NCI-H1436 treated with DMSO at 0.1 percent for 48 hours (cell line): ENCODE measurements around the gene PIEZO2.

ENCODE experiments used
- DNase-seq: peaks from one replicate; lab custom pipeline; 2025; lab: John Stamatoyannopoulos, UW

Gene PIEZO2

DNA sequence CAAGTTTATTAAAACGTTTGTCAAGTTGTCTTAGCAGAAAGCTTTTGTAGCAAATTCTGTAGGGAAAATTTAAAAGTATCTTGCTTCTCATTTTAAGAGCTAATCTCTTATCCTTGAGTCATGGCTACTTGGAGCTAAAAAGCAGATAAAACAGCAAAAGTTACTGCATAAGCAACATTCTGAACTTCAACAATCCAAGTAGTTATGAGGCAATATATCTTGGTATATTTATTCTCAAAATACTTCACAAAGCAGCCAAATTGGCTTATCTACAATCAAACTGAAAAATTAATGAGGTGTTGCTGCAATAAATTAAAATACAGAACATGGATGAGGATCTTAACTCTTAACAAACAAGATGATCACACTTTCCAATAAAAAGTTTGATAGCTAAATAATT is 306.5 kb downstream of the PIEZO2 start:
- no peak for DNase-seq

DNA sequence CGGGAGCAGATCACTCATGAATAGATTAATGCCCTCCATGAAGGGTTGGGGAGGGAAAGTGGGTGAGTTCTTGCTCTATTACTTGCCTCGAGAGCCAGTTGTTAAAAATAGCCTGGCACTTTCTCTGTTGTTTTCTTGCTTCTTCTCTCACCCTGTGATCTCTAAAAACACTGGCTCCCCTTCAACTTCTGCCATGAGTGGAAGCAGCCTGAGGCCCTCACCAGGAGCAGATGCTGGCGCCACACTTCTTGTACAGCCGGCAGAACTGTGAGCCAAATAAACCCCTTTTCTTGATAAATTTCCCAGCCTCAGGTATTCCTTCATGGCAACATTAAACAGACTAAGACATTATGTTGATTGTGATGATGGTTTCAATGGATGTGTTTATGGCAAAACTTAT is 307.0 kb downstream of the PIEZO2 start:
- DNase-seq = no peak

DNA sequence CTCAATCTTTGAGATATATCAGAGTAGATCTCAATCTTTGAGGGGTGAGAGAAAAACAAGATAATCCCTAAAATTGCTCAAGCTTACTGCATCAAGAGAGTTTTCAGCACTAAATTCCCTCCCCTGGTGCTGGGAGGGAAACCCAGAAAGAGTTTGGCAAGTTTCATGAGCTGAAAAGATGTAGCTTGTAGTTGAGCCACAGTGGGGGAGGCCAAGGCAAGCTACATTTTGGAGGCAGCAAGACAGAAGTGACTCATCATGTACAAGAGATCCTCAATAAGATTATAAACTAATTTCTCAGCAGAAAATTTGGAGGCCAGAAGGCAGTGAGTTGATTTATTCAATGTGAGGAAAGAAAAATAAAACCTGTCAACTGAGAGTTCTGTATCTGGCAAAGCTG is 308.2 kb downstream of the PIEZO2 start:
- DNase-seq = no peak

DNA sequence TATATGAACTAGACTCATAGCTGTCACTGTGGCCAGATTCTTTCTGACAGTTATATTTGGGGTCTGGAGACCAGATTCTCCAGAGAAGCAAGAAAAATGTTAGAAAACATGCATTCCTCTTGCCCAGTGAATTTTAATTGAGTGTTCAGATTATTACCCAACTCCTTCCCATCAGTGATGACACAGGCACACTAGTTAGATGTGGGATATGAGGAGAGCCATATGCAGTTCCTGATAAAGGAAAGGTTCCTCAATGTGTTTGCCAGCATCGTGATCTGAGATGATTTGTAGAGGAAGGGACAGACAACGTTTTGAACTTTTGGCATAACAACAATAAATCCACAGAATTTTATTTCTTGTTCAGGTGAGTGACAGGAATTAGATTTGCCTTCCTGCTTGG is 308.6 kb downstream of the PIEZO2 start:
- no peak for DNase-seq

DNA sequence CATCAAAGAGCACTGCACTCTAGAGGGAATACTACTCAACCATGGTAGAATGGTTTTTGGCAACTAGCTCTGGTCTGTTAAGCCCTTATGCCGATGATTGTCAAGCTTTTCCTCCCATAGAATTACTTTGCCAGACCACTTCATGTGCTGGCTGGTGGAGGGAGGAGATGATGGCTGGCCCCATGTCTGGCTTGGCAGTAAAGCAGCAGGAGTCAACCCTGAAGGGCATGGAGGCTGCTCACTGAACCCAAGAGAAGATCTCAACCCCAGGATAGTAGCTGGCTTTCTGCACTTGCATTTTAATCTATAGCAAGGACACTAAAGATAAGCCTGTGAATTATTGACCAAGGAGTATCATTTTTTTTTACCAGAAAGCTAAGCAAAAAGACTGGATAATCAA is 309.9 kb downstream of the PIEZO2 start:
- no peak for DNase-seq

DNA sequence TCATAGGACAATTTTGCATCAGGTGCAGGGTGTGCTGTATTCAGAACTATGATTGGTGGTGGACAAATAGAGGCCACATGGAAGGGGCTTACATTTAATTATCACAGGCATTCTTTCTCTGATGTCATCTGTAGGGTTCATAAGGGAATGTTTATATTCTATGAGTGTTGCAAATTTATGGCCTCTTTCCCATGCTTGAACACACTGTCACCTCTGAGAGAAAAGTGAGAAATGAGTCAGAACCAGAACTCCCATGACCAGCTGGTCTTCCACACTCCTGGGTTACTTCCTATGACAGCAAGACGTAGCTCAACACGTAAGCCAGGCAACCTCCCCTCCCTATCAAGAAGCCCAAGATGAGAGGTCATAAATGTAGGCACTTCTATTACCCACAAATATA is 310.8 kb downstream of the PIEZO2 start:
- DNase-seq = no peak

DNA sequence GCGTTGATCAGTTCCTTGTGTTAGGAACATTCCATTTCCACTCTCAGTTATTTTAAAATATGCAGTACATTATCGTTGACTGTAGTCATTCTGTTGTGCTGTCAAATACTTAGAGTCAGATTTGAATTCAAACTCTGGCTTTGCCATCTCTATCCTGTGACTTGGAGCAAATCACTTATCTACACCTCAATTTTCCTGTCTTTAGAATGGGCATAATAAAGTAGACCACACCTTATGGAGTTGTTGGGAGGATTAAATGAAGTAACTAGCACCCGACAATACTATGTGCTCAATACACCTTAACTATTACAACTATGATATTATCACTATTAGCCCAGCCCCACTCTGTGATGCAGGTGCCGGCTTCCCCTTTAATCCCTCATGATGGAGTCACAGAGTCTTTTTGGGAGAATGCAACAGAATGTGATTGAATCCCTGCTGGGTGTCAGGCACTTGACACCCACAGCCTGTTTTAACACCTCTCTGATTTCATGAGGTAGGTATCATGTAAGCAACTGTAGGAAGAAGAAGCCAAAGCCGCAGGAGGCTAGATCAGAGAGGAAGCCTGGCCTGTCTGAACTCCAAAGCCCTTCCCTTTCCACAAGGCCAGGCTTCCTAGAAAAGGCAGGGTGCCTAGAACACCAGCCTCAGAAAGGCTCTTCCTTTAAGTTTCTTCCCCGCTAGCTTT is 315.1 kb downstream of the PIEZO2 start:
- DNase-seq = no peak

DNA sequence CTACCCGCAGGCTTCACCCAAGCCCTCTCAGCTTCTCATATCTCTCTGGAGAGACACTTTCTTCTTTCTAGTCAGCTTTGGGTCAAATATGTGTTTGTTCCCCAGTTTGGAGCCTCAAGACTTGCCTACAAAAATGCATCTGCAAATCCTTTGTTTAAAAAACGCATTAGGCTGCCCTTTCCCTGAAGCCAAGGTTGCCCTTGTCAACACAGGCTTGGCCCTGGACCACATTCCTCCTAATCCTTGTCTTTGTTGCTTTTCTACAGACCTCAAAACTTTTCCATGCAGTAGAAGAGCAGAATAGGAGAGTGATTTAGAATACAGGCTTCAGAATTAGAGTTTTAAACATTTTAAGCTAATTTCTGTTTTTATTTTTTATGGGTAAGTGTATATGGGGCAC is 315.7 kb downstream of the PIEZO2 start:
- DNase-seq = no peak

DNA sequence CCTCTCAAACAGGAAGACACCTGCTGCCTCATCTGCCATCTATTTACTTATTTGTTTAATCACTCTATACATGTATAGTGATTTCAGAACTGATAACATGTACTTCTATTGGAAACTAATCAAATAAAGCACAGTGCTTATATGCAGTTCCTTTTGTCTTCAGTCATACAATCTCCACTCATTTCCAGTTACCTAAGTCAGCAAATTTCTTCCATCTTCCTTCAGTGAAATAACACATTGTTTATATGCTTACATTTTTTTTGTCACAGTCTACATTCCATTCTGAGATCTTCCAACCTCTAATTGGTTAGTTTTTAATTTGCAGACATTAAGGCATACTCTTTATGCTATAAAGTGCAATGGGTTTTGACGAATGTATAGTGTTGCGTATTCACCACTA is 323.0 kb downstream of the PIEZO2 start:
- no peak for DNase-seq

DNA sequence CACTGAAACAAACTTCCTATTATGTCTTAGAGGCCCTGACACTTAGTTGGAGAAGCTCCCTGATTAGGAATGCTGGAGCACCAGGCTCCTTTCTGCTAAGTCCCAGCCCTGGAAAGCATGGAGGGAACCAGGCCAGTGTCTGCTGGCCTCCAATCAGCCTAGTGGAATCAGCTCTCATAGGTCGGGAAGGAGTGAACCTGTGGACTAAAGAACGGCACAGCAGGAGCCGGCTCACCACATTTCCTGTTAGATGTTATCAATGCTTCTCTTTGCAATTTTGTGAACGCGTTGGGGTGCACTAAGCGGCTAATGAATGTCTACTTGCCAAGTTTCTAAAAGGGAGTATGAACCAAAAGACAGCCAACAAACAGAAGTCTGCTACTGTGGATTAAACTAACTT is 326.9 kb downstream of the PIEZO2 start:
- DNase-seq = no peak

DNA sequence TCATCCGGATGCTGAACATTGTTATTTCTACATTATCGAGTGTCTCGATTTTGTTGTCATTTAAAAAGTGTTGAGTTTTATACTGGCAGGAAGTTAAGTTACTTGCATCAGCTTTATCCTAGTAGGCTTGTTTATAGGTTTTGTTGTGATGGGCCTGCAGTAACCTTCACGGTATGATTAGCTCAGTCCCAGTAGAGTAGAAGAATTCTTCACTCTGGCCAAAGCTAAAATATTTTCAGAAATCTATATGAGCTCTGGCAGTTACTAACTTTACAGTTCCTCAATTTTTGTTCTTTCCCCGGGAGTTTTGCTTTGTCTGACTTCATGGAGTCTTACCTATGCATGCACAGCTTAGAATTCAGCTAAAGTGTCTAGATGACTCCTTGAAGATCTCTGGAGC is 328.7 kb downstream of the PIEZO2 start:
- no peak for DNase-seq

DNA sequence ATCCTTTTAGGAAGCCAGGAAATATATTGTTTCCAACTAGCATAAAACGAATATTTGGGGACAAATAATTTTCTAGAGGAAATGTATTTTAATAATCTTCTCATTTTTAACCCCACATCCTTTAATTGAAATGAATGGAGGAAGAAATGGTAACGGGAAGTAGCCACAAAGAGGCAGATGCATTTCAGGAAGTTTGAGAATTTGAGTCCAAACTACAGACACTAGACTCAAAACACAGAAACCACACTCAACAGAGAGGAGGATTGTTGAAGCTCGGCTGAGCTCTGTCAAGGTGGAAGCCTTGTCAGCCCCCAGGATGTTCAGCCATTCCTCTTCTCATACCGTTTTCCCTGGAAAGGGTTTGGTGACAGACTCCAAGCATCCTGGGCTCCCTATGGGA is 335.0 kb downstream of the PIEZO2 start:
- DNase-seq = no peak

DNA sequence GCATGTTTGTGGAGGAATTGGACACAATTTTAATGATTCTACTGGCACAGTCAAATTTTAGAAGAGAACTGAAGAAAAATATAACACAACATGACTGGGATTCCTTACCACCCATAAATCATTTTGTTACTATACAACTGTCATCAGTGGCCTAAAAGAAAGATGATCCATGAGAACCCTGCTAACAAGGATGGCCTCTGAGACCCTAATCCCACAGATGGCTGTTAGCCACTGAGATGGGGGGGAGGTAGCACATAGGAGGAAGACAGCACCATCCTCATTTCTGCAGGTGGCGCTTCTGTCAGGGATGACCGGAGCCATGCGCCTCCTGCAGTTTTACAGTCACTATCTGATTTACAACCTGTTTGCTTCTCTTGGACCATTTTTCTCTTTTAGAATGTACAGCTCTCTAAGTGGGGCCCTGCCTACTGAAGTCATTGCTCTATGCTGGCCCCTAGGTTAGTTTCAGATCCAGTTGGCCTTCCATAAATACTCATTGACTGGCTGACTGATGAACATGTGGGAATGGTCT is 343.7 kb downstream of the PIEZO2 start:
- no peak for DNase-seq

DNA sequence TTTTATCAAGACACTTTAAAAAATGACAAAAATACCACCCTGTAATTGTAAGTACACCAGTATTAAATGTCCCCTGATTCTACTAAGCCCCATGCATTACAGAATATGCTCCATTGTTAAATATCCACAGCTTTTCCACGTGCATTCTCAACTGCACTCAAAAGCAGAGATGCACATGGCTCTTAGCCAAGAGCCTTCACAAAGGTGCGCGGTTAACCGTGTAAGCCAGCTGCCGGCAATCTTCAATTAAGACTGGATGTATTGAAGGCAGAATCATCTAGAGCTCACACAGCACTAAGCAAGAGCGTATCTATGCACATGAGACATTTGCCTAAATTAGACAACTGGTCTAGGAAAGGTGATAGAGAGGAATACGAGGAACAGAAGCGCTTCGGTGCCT is 345.2 kb downstream of the PIEZO2 start:
- no peak for DNase-seq

DNA sequence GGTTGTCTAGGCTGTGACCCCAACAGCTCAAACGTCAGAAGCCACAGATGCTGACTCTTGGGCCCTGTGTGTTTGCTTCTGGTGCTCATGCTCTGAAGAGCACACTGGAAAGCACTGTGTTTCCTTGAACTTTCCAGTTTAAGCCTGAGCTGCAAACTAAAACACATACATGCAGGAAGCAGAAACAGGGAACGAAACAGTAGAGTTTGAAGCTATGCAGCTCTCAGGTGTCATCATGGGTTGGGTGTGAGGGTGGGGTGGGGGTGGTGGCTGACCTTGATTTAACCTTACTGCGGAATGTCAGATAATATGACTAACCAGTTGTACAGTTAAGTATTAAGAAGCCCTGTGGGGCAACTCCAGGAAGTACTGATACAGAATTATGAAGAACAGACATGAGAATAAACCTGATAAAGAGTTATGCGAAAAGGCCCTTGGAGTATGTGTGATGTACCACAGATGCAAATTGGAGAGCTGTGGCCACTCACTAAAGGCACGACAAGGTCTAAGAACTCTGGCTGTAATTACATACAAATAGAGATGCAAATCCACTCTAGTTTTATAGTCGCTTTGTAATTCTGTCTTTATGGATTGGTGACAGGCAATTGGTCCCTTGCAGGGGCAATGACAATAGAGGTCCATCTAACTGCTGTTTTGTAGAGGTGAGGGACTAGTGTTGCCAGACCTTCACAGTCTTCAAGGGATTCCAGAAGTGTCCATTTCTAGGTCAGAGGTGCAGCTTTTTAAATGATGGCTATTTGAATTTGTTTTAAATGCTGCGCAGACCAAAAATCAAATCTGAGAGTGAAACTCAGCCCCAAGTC is 350.4 kb downstream of the PIEZO2 start:
- no peak for DNase-seq

DNA sequence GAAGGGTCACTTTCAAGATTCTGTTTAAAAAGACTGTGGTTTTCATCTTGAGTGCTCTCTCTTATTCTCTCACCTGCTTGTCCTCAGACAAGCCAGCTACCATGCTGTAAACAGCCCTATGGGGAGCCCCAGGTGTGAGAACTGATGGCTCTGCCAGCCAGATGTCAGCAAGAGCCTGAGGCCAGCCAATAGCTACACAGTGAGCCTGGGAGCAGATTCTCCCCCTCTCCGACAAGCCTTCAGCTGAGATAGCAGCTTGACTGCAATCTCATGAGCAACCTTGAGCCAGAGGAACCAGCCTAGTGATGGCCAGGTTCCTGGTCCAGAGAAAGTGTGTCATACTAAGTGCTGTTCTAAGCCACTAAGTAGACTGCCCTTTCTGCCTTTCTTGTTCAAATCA is 351.5 kb downstream of the PIEZO2 start:
- DNase-seq = no peak

DNA sequence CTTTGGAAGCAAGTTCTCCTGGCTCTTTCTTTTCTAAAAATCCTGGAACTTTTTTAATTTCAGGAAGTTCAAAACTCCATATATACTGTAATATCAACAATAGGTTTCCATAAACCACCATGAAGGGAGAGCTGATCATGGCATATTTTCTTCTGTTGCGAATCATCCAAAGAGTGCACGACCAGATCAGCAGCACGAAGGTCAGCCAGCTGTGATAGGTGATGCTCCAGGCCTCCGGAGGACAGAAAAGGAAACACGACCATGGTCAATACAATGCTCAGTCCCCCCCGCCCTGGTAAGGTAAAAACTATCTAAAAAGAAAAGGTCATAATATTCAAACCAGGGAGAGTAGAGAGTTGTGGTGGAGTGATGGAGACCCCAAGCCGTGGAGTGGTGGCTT is 354.6 kb downstream of the PIEZO2 start:
- DNase-seq = no peak

DNA sequence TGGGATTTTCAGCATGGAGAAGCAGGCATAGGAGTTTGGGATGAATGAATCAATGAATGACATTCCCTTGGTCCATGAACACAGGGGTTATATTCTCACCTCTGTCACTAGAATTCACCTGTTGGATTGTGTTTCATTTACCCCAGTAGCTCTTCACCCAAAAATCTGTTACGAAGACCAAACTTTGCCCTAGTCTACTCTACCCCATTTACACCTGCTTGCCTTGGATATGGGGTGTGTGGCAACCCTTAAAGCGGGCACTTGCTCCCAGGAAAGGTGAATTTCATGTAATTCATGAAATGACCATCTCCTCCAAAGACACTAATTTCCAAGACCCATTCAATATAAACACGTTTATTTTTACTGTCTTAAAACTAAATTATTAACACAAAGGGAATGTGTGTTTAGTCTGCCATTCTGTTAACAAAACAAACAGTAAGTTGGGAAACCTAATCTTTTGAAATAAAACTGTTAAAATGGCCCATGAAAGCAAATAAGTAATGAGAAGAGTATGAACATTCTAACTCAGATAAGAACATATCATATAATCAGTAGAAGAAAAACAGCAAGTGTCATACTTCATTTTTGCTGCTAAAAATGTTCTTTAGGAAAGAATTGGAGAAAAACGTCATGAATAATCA is 355.5 kb downstream of the PIEZO2 start:
- no peak for DNase-seq

DNA sequence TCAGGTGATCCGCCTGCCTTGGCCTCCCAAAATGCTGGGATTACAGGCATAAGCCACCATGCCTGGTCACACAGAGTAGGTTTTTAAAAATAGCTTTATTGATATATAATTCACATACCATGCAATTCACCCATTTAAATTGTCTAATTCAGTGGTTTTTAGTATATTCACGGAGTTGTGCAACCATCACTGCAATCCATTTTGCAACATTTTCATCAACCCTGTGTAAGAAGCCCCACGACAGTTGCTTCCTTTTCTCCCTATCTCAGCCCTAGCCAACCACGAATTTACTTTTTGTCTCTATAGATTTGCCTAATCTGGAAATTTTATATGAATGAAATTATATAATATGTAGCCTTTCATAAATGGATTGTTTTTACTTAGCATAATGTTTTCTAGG is 357.2 kb downstream of the PIEZO2 start:
- no peak for DNase-seq

DNA sequence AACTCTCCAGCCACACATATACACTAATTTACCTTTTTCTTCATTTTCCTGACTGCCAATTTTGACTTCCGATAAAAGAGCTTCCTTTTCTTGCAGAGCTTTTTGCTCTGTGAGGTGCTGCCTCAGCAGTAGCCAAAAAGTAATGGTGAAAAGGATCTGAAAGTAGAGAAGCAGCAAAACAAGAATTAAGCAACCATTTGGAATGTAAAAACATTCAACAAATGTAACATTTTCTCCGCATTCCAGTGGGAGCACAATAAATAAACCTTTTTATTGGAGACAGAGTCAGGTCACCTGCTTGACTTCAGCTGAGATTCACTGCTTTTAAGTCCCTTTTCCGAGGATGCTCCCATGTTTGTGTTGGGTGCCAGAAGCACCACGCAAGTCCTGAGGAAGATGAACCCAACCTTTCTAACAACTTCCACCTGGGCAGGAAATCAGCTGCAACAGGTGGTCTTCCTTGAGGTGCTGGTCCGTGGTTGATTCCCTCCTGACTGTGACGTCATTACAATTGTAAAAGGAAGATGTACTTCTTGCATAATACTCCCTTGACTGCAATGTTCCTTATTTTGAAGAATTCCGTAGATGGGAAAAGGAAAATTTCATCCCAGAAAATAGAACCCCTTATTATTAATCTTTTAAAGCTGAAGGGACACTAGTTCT is 358.1 kb downstream of the PIEZO2 start:
- no peak for DNase-seq

DNA sequence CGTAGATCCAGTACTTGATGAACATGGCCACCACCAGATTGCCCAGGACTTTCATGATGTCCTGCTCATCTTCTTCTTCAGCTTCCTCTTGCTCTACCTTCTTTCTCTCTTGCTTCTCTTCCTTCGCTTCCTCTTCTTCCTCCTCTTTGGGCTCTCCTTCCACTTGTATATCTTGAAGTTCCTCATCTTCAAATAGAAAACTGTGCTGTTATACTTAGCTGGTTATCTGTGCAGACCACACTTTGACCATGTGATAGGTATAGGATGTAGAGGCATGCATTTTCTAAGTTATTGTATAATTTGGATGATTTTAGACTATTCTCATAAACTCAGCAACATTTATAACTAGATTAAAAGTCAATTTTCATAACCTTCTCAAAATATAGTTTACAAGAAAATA is 360.2 kb downstream of the PIEZO2 start:
- DNase-seq = no peak

DNA sequence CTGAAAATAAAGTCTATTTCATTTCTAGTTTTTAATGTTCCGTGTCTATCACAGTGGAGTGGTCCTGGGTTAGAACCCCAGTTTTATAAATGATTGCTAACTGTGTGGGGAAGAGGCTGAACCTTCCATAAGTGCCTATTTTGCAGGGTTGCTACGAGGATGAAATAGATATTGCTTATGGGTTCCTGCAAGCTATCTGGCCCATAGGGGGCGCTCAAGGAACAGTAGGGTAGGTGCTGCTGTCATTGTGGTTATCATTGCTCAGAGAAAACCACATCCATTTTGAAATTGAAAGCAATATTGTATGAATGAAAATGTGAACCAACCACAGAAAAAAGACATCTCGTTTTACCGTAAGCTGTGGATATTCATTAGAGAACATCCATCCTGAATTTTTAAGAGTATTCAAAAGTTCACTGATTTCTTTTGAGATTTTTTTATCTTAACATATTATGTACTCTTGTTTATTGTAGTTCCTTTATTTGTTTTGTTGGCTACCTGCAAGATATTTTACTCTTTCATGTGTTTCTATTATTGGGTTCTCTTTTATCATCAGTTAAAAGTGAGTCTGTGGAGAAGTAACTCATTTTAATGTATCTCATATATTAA is 362.0 kb downstream of the PIEZO2 start:
- DNase-seq = no peak
